ENCODE data around the gene NUP85.

NUP85 gene

DNA sequence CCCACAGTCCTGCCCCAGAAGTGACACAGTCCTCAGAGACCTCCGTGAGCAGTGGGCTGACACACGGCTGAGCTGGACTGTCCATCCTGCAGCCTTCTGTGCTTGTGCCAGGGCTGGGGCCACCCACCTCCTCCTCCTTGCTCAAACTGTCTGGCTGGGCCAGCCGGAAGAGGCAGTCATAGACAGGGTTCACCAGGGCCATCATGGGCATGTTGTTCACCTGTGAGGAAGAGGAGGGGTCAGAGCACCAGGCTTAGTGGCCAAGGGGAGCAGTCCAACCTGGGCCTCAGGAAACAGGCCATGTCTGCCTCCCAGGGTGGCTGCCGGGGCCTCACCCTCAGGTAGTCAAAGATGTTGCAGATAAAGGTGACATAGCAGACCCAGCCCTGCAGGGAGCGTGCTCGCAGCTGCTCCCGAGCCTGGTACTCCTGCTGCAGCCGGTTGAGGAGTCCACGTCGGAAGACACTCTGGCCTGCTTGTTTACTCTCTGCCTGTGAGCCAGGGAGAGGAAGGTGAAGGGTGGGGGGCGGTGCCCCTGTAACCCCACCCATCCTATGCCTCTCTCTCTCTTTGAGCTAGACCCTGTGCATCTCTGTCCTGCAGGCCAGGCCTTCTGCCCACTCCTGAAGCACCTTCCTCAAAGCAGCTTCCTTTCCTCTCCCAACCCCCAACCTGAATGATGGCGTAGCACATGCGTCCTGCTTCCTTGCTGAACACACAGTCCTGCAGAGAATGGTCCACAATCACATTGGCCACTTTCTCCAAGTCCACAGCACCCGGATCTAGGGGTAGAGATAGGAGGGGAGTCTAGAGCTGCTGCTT lies 62.1 kb downstream of the NUP85 start:
- H3K4me1 ChIP-seq (ENCODE audit: control insufficient read depth, insufficient read depth, low read length, unreplicated experiment), result peaks cover 20% of the 10 kb centered on the region
- no peak overlapping the region for H2AFZ ChIP-seq (ENCODE audit: low read length, unreplicated experiment)
- H3K27ac ChIP-seq (ENCODE audit: low read depth, low read length), result no peak overlapping the region
- peaks cover 9% of the 10 kb centered on the region; the same call in 1 of the 2 replicates for H3K36me3 ChIP-seq (ENCODE audit: insufficient read depth, low read length)
- H3K4me3 ChIP-seq (ENCODE audit: low read depth, low read length), result no peak overlapping the region
- H3K27me3 ChIP-seq (ENCODE audit: insufficient read depth, low read length), result no peaks in the 10 kb centered on the region
- H3K79me2 ChIP-seq (ENCODE audit: control insufficient read depth, insufficient read depth, low read length, unreplicated experiment), result peaks cover 9% of the 10 kb centered on the region

DNA sequence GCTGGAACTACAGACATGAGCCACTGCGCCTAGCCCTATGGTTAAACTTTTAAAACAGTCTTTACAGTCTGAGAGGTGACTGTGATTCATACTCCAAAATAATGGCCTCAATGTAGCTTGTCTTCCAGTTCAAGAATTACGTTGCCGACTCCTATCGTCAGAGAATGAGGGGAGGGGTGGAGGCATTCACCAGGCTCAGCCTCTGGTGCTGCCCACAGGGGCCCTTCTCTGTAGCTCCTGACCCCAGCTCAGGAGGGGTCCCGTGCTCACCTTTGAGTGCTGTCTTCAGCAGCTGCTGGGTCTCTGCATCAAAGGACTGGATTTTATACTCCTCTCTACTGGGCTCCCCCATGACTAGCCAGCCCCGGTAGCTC lies 64.4 kb downstream of the NUP85 start:
- peak overlapping the region; percentile 86 for H3K4me3 ChIP-seq (ENCODE audit: low read depth, low read length)
- H3K4me1 ChIP-seq (ENCODE audit: control insufficient read depth, insufficient read depth, low read length, unreplicated experiment), result peaks cover 24% of the 10 kb centered on the region
- no peaks in the 10 kb centered on the region for H3K79me2 ChIP-seq (ENCODE audit: control insufficient read depth, insufficient read depth, low read length, unreplicated experiment)
- peaks cover 5% of the 10 kb centered on the region; the same call in 1 of the 2 replicates for H3K36me3 ChIP-seq (ENCODE audit: insufficient read depth, low read length)
- H3K27me3 ChIP-seq (ENCODE audit: insufficient read depth, low read length), result no peaks in the 10 kb centered on the region
- H2AFZ ChIP-seq (ENCODE audit: low read length, unreplicated experiment), result peak overlapping the region; percentile 92
- H3K27ac ChIP-seq (ENCODE audit: low read depth, low read length), result no peak overlapping the region

DNA sequence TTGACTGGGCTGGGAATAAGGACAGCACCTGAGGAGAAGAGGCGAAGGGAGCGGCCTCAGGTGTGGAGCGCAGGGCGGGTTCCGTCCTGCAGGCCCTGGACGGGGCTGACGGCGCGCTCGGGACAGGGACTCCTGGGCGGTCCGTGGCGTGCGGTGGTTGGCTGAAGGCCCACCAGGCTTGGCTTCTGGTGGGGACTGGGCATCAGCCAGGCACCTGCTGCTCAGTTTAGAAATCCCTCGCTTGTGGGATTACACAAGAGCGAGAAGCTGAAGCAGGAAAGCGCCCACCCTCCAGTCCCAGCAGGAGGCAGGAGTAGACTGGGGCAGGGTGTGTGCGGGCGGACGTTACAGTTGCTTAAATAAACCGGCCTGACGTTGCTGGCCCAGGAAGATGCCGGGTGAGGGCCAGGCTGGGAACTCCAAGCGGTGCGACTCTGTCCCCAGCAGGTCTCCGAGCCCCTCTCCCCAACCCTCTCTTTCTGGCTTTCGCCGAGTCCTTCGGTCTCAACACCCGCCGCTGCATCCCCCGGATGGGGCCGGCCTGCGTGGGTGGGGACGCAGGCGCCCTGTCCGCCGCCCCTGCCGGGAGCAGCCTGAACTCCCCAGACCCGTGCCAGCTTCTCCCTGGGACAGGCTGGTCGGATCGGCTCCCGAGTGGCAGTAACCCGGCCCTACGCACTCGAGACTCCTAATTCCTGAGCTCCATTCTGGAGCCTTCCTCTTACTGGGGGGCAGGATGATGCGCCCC lies 64.9 kb downstream of the NUP85 start:
- Histone ChIP-seq H3K4me3 (ENCODE audit: low read depth, low read length) (peak overlapping the region; percentile 86), H3K27me3 (ENCODE audit: insufficient read depth, low read length) (no peaks in the 10 kb centered on the region), H3K79me2 (ENCODE audit: control insufficient read depth, insufficient read depth, low read length, unreplicated experiment) (no peaks in the 10 kb centered on the region), H3K27ac (ENCODE audit: low read depth, low read length) (peak overlapping the region; percentile 30; the same call in 1 of the 2 replicates), H3K36me3 (ENCODE audit: insufficient read depth, low read length) (peaks cover 5% of the 10 kb centered on the region; the same call in 1 of the 2 replicates), H3K4me1 (ENCODE audit: control insufficient read depth, insufficient read depth, low read length, unreplicated experiment) (peaks cover 24% of the 10 kb centered on the region), H2AFZ (ENCODE audit: low read length, unreplicated experiment) (peak overlapping the region; percentile 92)

DNA sequence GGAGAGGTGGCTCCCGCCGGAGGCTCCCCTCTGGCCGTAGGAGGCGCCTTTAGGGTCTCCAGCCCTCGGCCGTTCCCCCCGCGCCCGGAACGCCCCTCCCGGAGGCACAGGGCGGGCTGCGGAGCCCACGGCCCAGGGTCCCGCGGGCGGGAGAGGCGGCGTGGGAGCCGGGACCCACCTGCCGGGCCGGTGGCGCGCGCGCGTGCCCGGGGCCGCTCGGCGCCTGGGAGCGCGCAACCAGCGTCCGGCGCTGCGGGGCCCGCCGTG lies 65.4 kb downstream of the NUP85 start, which contains the start of gene MIF4GD:
TSS of gene MIF4GD (minus strand) at position 266 of the 267 bp plus-strand sequence. CDS start 1,036 bp downstream, outside the sequence.
- H3K27me3 ChIP-seq (ENCODE audit: insufficient read depth, low read length), result no peaks in the 10 kb centered on the region
- H3K36me3 ChIP-seq (ENCODE audit: insufficient read depth, low read length), result peaks cover 5% of the 10 kb centered on the region; the same call in 1 of the 2 replicates
- peak within 1 kb of the TSS; percentile 30; the same call in 1 of the 2 replicates for H3K27ac ChIP-seq (ENCODE audit: low read depth, low read length)
- H3K79me2 ChIP-seq (ENCODE audit: control insufficient read depth, insufficient read depth, low read length, unreplicated experiment), result no peaks in the 10 kb centered on the region
- H2AFZ ChIP-seq (ENCODE audit: low read length, unreplicated experiment), result peak within 1 kb of the TSS; percentile 92
- H3K4me1 ChIP-seq (ENCODE audit: control insufficient read depth, insufficient read depth, low read length, unreplicated experiment), result peaks cover 24% of the 10 kb centered on the region
- H3K4me3 ChIP-seq (ENCODE audit: low read depth, low read length), result peak within 1 kb of the TSS; percentile 86

DNA sequence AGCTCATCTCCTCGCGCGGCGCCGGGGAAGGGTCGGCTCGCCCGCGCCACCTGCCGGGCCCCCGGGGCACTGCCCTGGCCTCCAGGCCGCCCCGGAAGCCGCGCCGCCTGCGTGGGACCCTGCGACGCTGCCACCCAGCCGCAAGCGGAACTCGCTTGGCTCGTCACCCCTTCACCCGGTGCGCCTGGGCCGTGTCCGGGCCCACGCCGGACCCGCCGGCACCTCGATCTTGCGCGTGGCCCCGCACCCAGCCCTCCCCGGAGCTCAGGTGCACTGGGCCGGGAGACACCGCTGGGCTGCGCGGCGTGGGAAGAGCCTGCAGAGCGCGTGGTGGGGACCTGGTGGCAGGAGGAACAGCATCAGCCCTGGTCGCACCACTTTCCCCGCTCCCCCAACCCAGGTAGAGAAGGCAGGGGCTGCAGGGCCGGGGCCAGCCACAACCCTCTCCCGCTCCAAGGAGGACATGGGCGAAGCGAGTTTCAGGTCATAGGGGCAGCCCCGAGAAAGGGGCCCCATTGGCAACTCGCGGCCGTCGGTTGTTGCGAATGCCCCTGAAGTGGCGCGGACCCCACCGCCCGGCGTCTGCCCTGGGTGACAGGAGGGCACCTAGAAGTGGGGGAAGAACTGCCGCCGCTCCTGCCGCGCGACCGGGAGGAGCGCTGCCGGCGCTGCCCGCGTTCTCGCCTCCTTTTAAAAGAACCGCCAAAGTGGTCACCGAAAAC lies 65.9 kb downstream of the NUP85 start:
- no peak overlapping the region for H3K27ac ChIP-seq (ENCODE audit: low read depth, low read length)
- H3K4me1 ChIP-seq (ENCODE audit: control insufficient read depth, insufficient read depth, low read length, unreplicated experiment), result peaks cover 24% of the 10 kb centered on the region
- peak overlapping the region; percentile 74 for H2AFZ ChIP-seq (ENCODE audit: low read length, unreplicated experiment)
- H3K79me2 ChIP-seq (ENCODE audit: control insufficient read depth, insufficient read depth, low read length, unreplicated experiment), result no peaks in the 10 kb centered on the region
- no peaks in the 10 kb centered on the region for H3K27me3 ChIP-seq (ENCODE audit: insufficient read depth, low read length)
- H3K36me3 ChIP-seq (ENCODE audit: insufficient read depth, low read length), result peaks cover 1% of the 10 kb centered on the region; the same call in 1 of the 2 replicates
- H3K4me3 ChIP-seq (ENCODE audit: low read depth, low read length), result peak overlapping the region; percentile 86

DNA sequence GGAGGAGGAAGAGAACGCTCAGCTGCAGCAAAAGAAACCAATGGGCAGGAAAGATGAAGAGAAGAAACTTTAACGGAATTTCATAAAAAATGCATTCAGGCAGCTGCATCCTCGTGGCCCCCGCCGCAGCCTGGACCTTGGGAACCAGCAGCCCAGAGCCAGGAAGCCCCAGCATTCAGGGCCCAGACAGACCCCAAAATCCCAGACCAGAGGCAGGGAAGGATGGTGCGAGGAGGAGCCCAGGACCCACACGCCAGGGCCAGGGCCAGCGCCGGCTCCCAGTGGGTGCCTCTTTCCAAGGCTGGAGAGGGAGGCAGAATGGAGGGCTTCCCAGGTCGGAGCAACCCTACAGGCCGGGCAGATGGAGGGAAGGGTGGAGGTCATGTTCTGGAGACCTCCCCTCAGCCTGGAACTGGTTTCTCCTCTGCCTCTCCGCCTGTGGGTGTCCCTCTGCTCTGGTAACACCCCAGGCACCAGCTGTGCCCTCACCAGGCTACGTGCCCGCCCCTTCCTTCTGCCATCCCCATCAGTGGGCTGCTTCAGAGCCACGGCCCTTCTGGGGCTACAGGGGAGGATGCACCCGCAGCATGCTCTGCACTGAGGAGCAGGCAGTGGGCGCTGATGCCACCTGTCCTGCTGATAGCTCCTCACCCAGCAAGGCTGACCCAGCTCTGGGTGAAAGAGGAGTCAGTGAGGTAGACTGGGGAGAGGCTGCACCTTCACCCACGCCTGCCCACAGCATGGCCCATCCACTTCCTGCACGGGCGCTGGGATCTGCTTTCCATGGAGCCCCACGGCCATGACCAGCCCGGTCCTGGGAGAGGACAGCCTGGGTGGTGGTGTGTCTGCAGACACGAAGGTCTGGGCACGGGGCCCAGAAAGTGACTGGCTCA lies 66.7 kb downstream of the NUP85 start:
- peaks cover 25% of the 10 kb centered on the region for H3K4me1 ChIP-seq (ENCODE audit: control insufficient read depth, insufficient read depth, low read length, unreplicated experiment)
- H3K4me3 ChIP-seq (ENCODE audit: low read depth, low read length), result peak overlapping the region; percentile 86
- H3K79me2 ChIP-seq (ENCODE audit: control insufficient read depth, insufficient read depth, low read length, unreplicated experiment), result no peaks in the 10 kb centered on the region
- no peaks in the 10 kb centered on the region for H3K27me3 ChIP-seq (ENCODE audit: insufficient read depth, low read length)
- no peak overlapping the region for H3K27ac ChIP-seq (ENCODE audit: low read depth, low read length)
- no peaks in the 10 kb centered on the region for H3K36me3 ChIP-seq (ENCODE audit: insufficient read depth, low read length)
- H2AFZ ChIP-seq (ENCODE audit: low read length, unreplicated experiment), result no peak overlapping the region

DNA sequence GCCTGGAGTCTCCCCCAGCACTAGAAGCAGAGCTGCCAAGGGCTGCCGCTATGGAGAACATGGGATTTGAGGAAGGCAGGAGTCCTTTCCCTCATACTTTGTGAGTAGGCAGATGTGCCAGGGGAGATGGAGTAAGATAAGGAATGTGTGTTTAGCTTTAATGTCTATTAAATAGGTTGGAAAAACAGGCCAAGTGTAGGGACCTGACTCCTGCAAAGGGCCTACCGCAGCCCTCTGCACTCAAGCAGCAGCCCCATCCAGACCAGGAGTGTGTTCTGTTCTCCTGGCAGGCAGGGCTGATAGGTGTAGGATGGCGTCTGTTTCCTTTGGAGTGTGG lies 67.3 kb downstream of the NUP85 start:
- no peak overlapping the region for H3K27ac ChIP-seq (ENCODE audit: low read depth, low read length)
- no peaks in the 10 kb centered on the region for H3K27me3 ChIP-seq (ENCODE audit: insufficient read depth, low read length)
- H3K79me2 ChIP-seq (ENCODE audit: control insufficient read depth, insufficient read depth, low read length, unreplicated experiment), result no peaks in the 10 kb centered on the region
- H3K36me3 ChIP-seq (ENCODE audit: insufficient read depth, low read length), result no peaks in the 10 kb centered on the region
- peaks cover 30% of the 10 kb centered on the region for H3K4me1 ChIP-seq (ENCODE audit: control insufficient read depth, insufficient read depth, low read length, unreplicated experiment)
- no peak overlapping the region for H2AFZ ChIP-seq (ENCODE audit: low read length, unreplicated experiment)
- no peak overlapping the region for H3K4me3 ChIP-seq (ENCODE audit: low read depth, low read length)

DNA sequence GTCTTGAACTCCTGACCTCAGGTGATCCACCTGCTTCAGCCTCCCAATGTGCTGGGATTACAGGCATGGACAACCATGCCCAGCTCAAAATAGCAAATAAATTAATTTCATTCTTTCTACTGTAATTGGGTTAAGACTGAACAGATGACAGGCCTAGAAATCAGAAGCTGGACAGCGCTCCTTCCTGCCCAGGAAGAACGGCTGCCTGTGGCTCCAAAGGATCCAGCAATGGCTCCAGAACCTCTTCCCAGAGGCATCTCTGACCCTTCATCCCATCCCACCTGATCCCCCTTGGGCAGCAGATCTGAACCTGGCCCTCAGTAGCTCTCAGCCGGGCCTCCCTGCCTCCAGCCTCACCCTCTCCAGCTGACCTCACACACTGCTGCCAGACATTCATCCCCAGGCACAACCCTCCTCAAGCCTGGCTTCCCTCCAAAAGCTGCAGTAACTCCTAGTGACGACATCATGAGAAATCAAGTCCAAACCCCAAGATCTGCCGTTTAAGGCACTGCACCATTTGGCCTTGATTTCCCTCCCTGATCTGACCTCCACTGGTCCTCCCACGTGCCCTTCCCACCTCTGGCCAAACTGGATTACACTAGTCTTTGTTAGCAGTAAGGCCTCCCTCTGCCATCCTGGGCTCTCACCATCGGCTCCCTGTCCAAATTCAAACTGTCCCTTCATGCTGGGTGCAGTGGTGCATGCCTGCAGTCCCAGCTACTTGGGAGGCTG lies 68.7 kb downstream of the NUP85 start:
- no peaks in the 10 kb centered on the region for H3K36me3 ChIP-seq (ENCODE audit: insufficient read depth, low read length)
- no peak overlapping the region for H3K4me3 ChIP-seq (ENCODE audit: low read depth, low read length)
- H3K4me1 ChIP-seq (ENCODE audit: control insufficient read depth, insufficient read depth, low read length, unreplicated experiment), result peaks cover 32% of the 10 kb centered on the region
- H3K79me2 ChIP-seq (ENCODE audit: control insufficient read depth, insufficient read depth, low read length, unreplicated experiment), result no peaks in the 10 kb centered on the region
- H3K27me3 ChIP-seq (ENCODE audit: insufficient read depth, low read length), result no peaks in the 10 kb centered on the region
- H2AFZ ChIP-seq (ENCODE audit: low read length, unreplicated experiment), result no peak overlapping the region
- no peak overlapping the region for H3K27ac ChIP-seq (ENCODE audit: low read depth, low read length)

DNA sequence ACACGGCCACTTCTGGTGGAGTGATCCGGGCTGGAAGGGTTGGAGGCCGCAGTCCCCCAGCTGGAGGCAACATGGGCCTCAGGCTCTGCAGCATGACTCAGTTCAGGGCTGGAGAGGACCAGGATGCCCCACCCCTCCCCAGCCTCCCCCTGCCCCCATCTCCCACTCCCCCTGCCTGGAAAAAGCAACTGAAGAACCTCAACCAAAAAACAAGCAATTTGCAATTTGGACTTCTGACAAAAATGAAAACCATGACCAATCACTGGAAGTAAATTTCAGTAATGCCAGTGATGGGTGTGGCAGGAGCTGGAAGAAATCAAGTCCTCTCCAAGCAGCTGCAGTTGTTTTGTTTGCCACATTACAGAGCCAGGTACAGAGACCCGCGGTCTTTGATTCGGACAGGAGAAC lies 72.2 kb downstream of the NUP85 start:
- Histone ChIP-seq H3K4me1 (ENCODE audit: control insufficient read depth, insufficient read depth, low read length, unreplicated experiment) (peaks cover 16% of the 10 kb centered on the region), H3K79me2 (ENCODE audit: control insufficient read depth, insufficient read depth, low read length, unreplicated experiment) (no peaks in the 10 kb centered on the region), H3K27ac (ENCODE audit: low read depth, low read length) (no peak overlapping the region), H2AFZ (ENCODE audit: low read length, unreplicated experiment) (no peak overlapping the region), H3K36me3 (ENCODE audit: insufficient read depth, low read length) (no peaks in the 10 kb centered on the region), H3K27me3 (ENCODE audit: insufficient read depth, low read length) (no peaks in the 10 kb centered on the region), H3K4me3 (ENCODE audit: low read depth, low read length) (no peak overlapping the region)
